Fibroblast of lung (primary cell): ENCODE data around the gene FDPS. TPM values are rescaled to one million over a fixed set of nuclear protein-coding genes. Genes with fewer than 3 reads are reported as not detected.

Source experiments
- DNase-seq, 2 donors: peaks; one replicate each; pipeline versions ENCODE4 v3.0.0 to v3.0.0-alpha.2; 2010; ENCODE audit warnings: low read depth in 2 of 2
- H2AFZ ChIP-seq: 2 replicates; pipeline ENCODE4 v1.5.1; 2012; ENCODE audit warnings: low read length, control low read depth, inconsistent platforms
- H3K27ac ChIP-seq: 2 replicates; pipeline ENCODE4 v1.5.1; 2011; ENCODE audit warnings: low read length, control low read depth; ENCODE audit not compliant: insufficient read depth
- H3K27me3 ChIP-seq: 2 replicates; pipeline ENCODE4 v1.5.1; 2011; ENCODE audit warnings: mild to moderate bottlenecking, low read length; ENCODE audit not compliant: control insufficient read depth, insufficient read depth
- H3K36me3 ChIP-seq: 2 replicates; pipeline ENCODE4 v1.5.1; 2011; ENCODE audit warnings: low read length; ENCODE audit not compliant: control insufficient read depth, insufficient read depth
- H3K4me1 ChIP-seq: 2 replicates; pipeline ENCODE4 v1.5.1; 2011; ENCODE audit warnings: low read length; ENCODE audit not compliant: control insufficient read depth, insufficient read depth; ENCODE audit errors: extremely low read depth
- H3K4me2 ChIP-seq: 2 replicates; pipeline ENCODE4 v1.5.1; 2011; ENCODE audit warnings: low read length, control low read depth; ENCODE audit not compliant: insufficient read depth; ENCODE audit errors: extremely low read depth
- H3K4me3 ChIP-seq, 4 experiments: fragments of 200-600 bp in 1 of 4; sonication (generic) in 1 of 4; replicated peaks in 1 of 4; 2 replicates each; pipeline ENCODE4 v1.5.1; 2011 to 2016; ENCODE audit warnings: low read length in 4 of 4, low read depth in 3 of 4, mild to moderate bottlenecking in 3 of 4, control low read depth in 2 of 4, inconsistent platforms in 1 of 4, mixed read lengths in 1 of 4; ENCODE audit not compliant: insufficient read depth in 1 of 4; ENCODE audit errors: control extremely low read depth in 1 of 4
- H3K79me2 ChIP-seq: 2 replicates; pipeline ENCODE4 v1.5.1; 2012; ENCODE audit warnings: mild to moderate bottlenecking, low read length, inconsistent platforms; ENCODE audit not compliant: control insufficient read depth, insufficient read depth
- H3K9ac ChIP-seq: 2 replicates; pipeline ENCODE4 v1.5.1; 2011; ENCODE audit warnings: mild to moderate bottlenecking, low read length, control low read depth; ENCODE audit not compliant: insufficient read depth
- H3K9me3 ChIP-seq: 2 replicates; pipeline ENCODE4 v1.5.1; 2012; ENCODE audit warnings: low read depth, low read length; ENCODE audit not compliant: control insufficient read depth, insufficient read depth
- H4K20me1 ChIP-seq: 2 replicates; pipeline ENCODE4 v1.5.1; 2011; ENCODE audit warnings: low read length; ENCODE audit not compliant: control insufficient read depth, insufficient read depth; ENCODE audit errors: extremely low read depth
- CTCF ChIP-seq, 2 donors: IDR thresholded peaks in 1 of 2; conservative IDR thresholded peaks in 1 of 2; 1 replicate in 1 of 2; 2 replicates in 1 of 2; pipeline ENCODE4 v1.5.1; 2011 to 2012; ENCODE audit warnings: low read length in 2 of 2, control low read depth in 1 of 2, inconsistent platforms in 1 of 2, low read depth in 1 of 2, mild to moderate bottlenecking in 1 of 2
- EZH2 ChIP-seq: IDR thresholded peaks from 2 replicates; pipeline ENCODE4 v1.5.1; 2012; ENCODE audit warnings: low read length, control low read depth, mild to moderate bottlenecking; ENCODE audit errors: missing control alignments
- polyA minus RNA-seq: library from RNA; depleted of rRNA, polyadenylated mRNA; stranded (reverse); fragments of >200 nt; gene quantifications from 2 replicates; pipeline ENCODE4 v1.2.3, GENCODE V29; 2011; ENCODE audit warnings: low replicate concordance
- polyA plus RNA-seq, 2 donors: library from polyadenylated mRNA; depleted of rRNA in 1 of 2; stranded (reverse) in 1 of 2; unstranded in 1 of 2; fragments of >200 nt; gene quantifications; 2 replicates each; pipeline ENCODE4 v1.2.1, GENCODE V29; 2011 to 2012; ENCODE audit warnings: missing spikeins in 1 of 2
- total RNA-seq: library from RNA; depleted of rRNA; stranded (reverse); fragments of >200 nt; gene quantifications from 2 replicates; pipeline ENCODE4 v1.2.1, GENCODE V29; 2014

FDPS gene
- total RNA-seq (279 and 840 TPM in 2 replicates), polyA plus RNA-seq (399 TPM in 2 replicates), polyA minus RNA-seq (188 and 231 TPM in 2 replicates)
- polyA plus RNA-seq (2012) = 480 and 515 TPM in 2 replicates

GRCh38 chr1:155308493-155309422 lies at the start of gene FDPS:
Gene FDPS (plus strand): TSS chr1:155308866. CDS start chr1:155309790, 924 bp downstream.
- H3K9me3 ChIP-seq = no peaks in the 10 kb centered on the region
- no peaks in the 10 kb centered on the region for H3K27me3 ChIP-seq
- H3K4me1 ChIP-seq = peaks cover 6% of the 10 kb centered on the region
- H3K4me3 ChIP-seq = peak within 1 kb of the TSS; percentile 61 to 98 (median 74)
- H3K36me3 ChIP-seq = peaks cover 7% of the 10 kb centered on the region
- H3K27ac ChIP-seq = peak within 1 kb of the TSS; percentile 89
- H2AFZ ChIP-seq = peak within 1 kb of the TSS; percentile 79
- H3K9ac ChIP-seq = peak within 1 kb of the TSS; percentile 69
- H3K79me2 ChIP-seq = peaks cover 37% of the 10 kb centered on the region
- peak within 1 kb of the TSS; percentile 90 for H3K4me2 ChIP-seq
- DNase-seq = peak; percentile 99
- no peaks in the 10 kb centered on the region for H4K20me1 ChIP-seq
- TF ChIP-seq EZH2 (no peak), CTCF (conservative IDR thresholded peaks at IDR 0.05 in 1 of 2, IDR thresholded peaks at IDR 0.05 in 1 of 2; ENCODE audit: low read depth in 1 of 2, low read length in 2 of 2) (no peak)

GRCh38 chr1:155260276-155260675 lies 48.4 kb upstream of the FDPS start:
- H3K4me2 ChIP-seq = no peak overlapping the region
- DNase-seq = no peak
- peaks cover 5% of the 10 kb centered on the region for H3K4me1 ChIP-seq
- H3K36me3 ChIP-seq = peaks cover 18% of the 10 kb centered on the region
- H4K20me1 ChIP-seq = no peaks in the 10 kb centered on the region
- no peaks in the 10 kb centered on the region for H3K27me3 ChIP-seq
- no peak overlapping the region for H2AFZ ChIP-seq
- no peaks in the 10 kb centered on the region for H3K9me3 ChIP-seq
- H3K9ac ChIP-seq = no peak overlapping the region
- no peak for TF ChIP-seq CTCF (conservative IDR thresholded peaks at IDR 0.05 in 1 of 2, IDR thresholded peaks at IDR 0.05 in 1 of 2; ENCODE audit: low read depth in 1 of 2, low read length in 2 of 2)
- no peak for TF ChIP-seq EZH2
- H3K27ac ChIP-seq = no peak overlapping the region
- peaks cover 18% of the 10 kb centered on the region for H3K79me2 ChIP-seq
- H3K4me3 ChIP-seq = no peak overlapping the region

- Histone ChIP-seq H3K27me3 (no peaks in the 10 kb centered on the region), H3K4me1 (peaks cover 2% of the 10 kb centered on the region), H3K36me3 (peaks cover 18% of the 10 kb centered on the region), H3K9me3 (no peaks in the 10 kb centered on the region), H2AFZ (no peak overlapping the region), H3K27ac (peak overlapping the region; percentile 68), H3K9ac (peak overlapping the region; percentile 69), H4K20me1 (no peaks in the 10 kb centered on the region), H3K79me2 (peaks cover 18% of the 10 kb centered on the region), H3K4me3 (peak overlapping the region; percentile 73 to 92 (median 74)), H3K4me2 (peak overlapping the region; percentile 94)
- TF ChIP-seq CTCF (conservative IDR thresholded peaks at IDR 0.05 in 1 of 2, IDR thresholded peaks at IDR 0.05 in 1 of 2; ENCODE audit: low read depth in 1 of 2, low read length in 2 of 2) = no peak
- no peak for DNase-seq
These were observed 47.2 kb upstream of the FDPS start for GRCh38 chr1:155261493-155261851.
